Activated CD4-positive, alpha-beta T cell treated with anti-CD3 and anti-CD28 coated beads, Interleukin-2, amount 50 U/mL, for 4 hours (primary cell): ENCODE measurements around the gene PODNL1.
"Not testable (repeated sequence)": the region's sequence is repeated elsewhere in the genome, so short reads cannot be mapped to it uniquely, and the experiment has no call there.

Experiments
- DNase-seq, 2 experiments: peaks; one replicate each; pipeline ENCODE4 v3.0.0-alpha.2; 2020

Gene PODNL1

GRCh38 chr19:13923194-13923987 lies 14.8 kb downstream of the PODNL1 start:
- no peak for DNase-seq

- not testable (repeated sequence) for DNase-seq
These were observed 16.1 kb downstream of the PODNL1 start for GRCh38 chr19:13922118-13922517.

- DNase-seq: no peak
These were observed 17.1 kb downstream of the PODNL1 start for GRCh38 chr19:13920940-13921747.

GRCh38 chr19:13920524-13920923 lies 17.7 kb downstream of the PODNL1 start:
- no peak for DNase-seq

- DNase-seq: no peak
These were observed 19.3 kb downstream of the PODNL1 start for GRCh38 chr19:13918726-13919411.

GRCh38 chr19:13917888-13918406 lies 20.3 kb downstream of the PODNL1 start:
- no peak for DNase-seq

- no peak for DNase-seq
These were observed 23.4 kb downstream of the PODNL1 start for GRCh38 chr19:13914777-13915176.

GRCh38 chr19:13913352-13913751 lies 24.9 kb downstream of the PODNL1 start:
- DNase-seq: no peak

GRCh38 chr19:13909430-13909829 lies 28.8 kb downstream of the PODNL1 start:
- DNase-seq: no peak

GRCh38 chr19:13908674-13909073 lies 29.5 kb downstream of the PODNL1 start:
- DNase-seq: no peak

GRCh38 chr19:13906910-13907309 lies 31.3 kb downstream of the PODNL1 start:
- DNase-seq: no peak

GRCh38 chr19:13906521-13906904 lies 31.7 kb downstream of the PODNL1 start:
- DNase-seq: peak; percentile 18 to 34

- peak; percentile 93 to 94 for DNase-seq
These were observed 32.3 kb downstream of the PODNL1 start, which contains the start of the genes BRME1 and CC2D1A for GRCh38 chr19:13905634-13906520. TSS of gene BRME1 (minus strand) at chr19:13906117. CDS start at chr19:13904892, 1,225 bp downstream. TSS of gene CC2D1A (plus strand) at chr19:13906201. CDS start at chr19:13906442, 241 bp downstream.

GRCh38 chr19:13902993-13903555 lies 35.1 kb downstream of the PODNL1 start:
- no peak for DNase-seq

GRCh38 chr19:13899912-13900584 lies 38.2 kb downstream of the PODNL1 start:
- no peak for DNase-seq

- no peak for DNase-seq
These were observed 38.8 kb downstream of the PODNL1 start for GRCh38 chr19:13899393-13899792.

GRCh38 chr19:13896227-13896626 lies 42.0 kb downstream of the PODNL1 start:
- DNase-seq: no peak

- DNase-seq: no peak
These were observed 43.7 kb downstream of the PODNL1 start for GRCh38 chr19:13894552-13894951.

- no peak for DNase-seq
These were observed 45.3 kb downstream of the PODNL1 start for GRCh38 chr19:13892870-13893269.

- DNase-seq: no peak
These were observed 48.1 kb downstream of the PODNL1 start for GRCh38 chr19:13890136-13890535.

GRCh38 chr19:13888281-13888680 lies 49.9 kb downstream of the PODNL1 start:
- DNase-seq: no peak
